K562 (cell line): ENCODE results near the gene DHRS12. TPM values are rescaled to one million over a fixed set of nuclear protein-coding genes. Genes with fewer than 3 reads are reported as not detected.
A peak's percentile ranks its signal among the peaks of the same experiment; 100 is the strongest.

Source experiments
- ATF1 ChIP-seq, 2 experiments: fragments of 450-650 bp in 1 of 2; IDR thresholded peaks; 2 replicates each; pipeline ENCODE4 v1.6.1; 2016; ENCODE audit warnings: missing compliant biosample characterization in 1 of 2, missing genetic modification characterization in 1 of 2
- ATF3 ChIP-seq, 2 experiments: fragments of 450-650 bp in 1 of 2; sonication (generic) in 1 of 2; formaldehyde crosslinking in 1 of 2; IDR thresholded peaks in 1 of 2; conservative IDR thresholded peaks in 1 of 2; 2 replicates each; pipeline versions ENCODE4 v1.6.1 to v1.8.1; 2016 to 2023; ENCODE audit warnings: mild to moderate bottlenecking in 2 of 2, moderate library complexity in 2 of 2, inconsistent platforms in 1 of 2, missing genetic modification reagents in 1 of 2
- CREBBP ChIP-seq: IDR thresholded peaks from one replicate; pipeline ENCODE4 v1.6.1; 2012; ENCODE audit warnings: low read depth, mild to moderate bottlenecking, control low read depth, inconsistent platforms, low read length
- CREM ChIP-seq: IDR thresholded peaks from 2 replicates; pipeline ENCODE4 v1.6.1; 2014; ENCODE audit warnings: antibody characterized with exemption, low read depth
- FOSL1 ChIP-seq: fragments of 200-800 bp; sonication (Bioruptor generic); conservative IDR thresholded peaks from 2 replicates; pipeline ENCODE4 v1.6.1; 2016; ENCODE audit warnings: missing genetic modification characterization, missing compliant biosample characterization
- GMEB1 ChIP-seq: fragments of 250-450 bp; sonication (Bioruptor Pico); IDR thresholded peaks from 2 replicates; pipeline ENCODE4 v1.4.0; 2020; ENCODE audit warnings: mild to moderate bottlenecking
- HCFC1 ChIP-seq: IDR thresholded peaks from 2 replicates; pipeline ENCODE4 v1.6.1; 2012; ENCODE audit warnings: low read depth, low read length, improper control_type of control experiment
- HMGXB4 ChIP-seq: sonication (generic); formaldehyde crosslinking; IDR thresholded peaks from 2 replicates; pipeline ENCODE4 v1.8.1; 2023; ENCODE audit warnings: mild to moderate bottlenecking, missing genetic modification reagents
- KLF13 ChIP-seq: fragments of 450-650 bp; IDR thresholded peaks from 2 replicates; pipeline ENCODE4 v1.6.1; 2016; ENCODE audit warnings: missing genetic modification characterization, low read depth, mild to moderate bottlenecking, missing compliant biosample characterization, moderate library complexity, borderline replicate concordance
- MECOM ChIP-seq: fragments of 250-450 bp; sonication (Bioruptor Pico); IDR thresholded peaks from 2 replicates; pipeline ENCODE4 v1.8.0; 2022; ENCODE audit warnings: inconsistent platforms
- NRF1 ChIP-seq, 2 experiments: fragments of 450-650 bp; IDR thresholded peaks in 1 of 2; conservative IDR thresholded peaks in 1 of 2; 2 replicates each; pipeline ENCODE4 v1.6.1; 2014; ENCODE audit warnings: mild to moderate bottlenecking in 2 of 2
- PHB ChIP-seq: fragments of 250-450 bp; sonication (Bioruptor Pico); IDR thresholded peaks from 2 replicates; pipeline ENCODE4 v1.5.0; 2021
- PTBP1 ChIP-seq: fragments of 200-400 bp; formaldehyde crosslinking; IDR thresholded peaks from 2 replicates; pipeline ENCODE4 v1.6.1; 2017; ENCODE audit warnings: low read depth, low read length
- RBM15 ChIP-seq: fragments of 200-400 bp; formaldehyde crosslinking; IDR thresholded peaks from 2 replicates; pipeline ENCODE4 v1.6.1; 2018; ENCODE audit warnings: mild to moderate bottlenecking, low read length, moderate library complexity; ENCODE audit not compliant: insufficient read depth
- SMAD2 ChIP-seq: fragments of 150-350 bp; IDR thresholded peaks from 2 replicates; pipeline ENCODE4 v1.6.1; 2014; ENCODE audit warnings: low read depth, mild to moderate bottlenecking, low read length
- SMARCA4 ChIP-seq: fragments of 450-650 bp; IDR thresholded peaks from 2 replicates; pipeline ENCODE4 v1.6.1; 2016
- SMARCE1 ChIP-seq: fragments of 450-650 bp; IDR thresholded peaks from 2 replicates; pipeline ENCODE4 v1.7.1; 2016; ENCODE audit warnings: mild to moderate bottlenecking
- SNRNP70 ChIP-seq: fragments of 200-400 bp; formaldehyde crosslinking; optimal IDR thresholded peaks from 2 replicates; pipeline ENCODE3; 2017; ENCODE audit warnings: low read depth, low read length
- TRIM28 ChIP-seq: fragments of 450-650 bp; IDR thresholded peaks from 2 replicates; pipeline ENCODE4 v1.6.1; 2017
- ZNF121 ChIP-seq: sonication (generic); formaldehyde crosslinking; conservative IDR thresholded peaks from 2 replicates; pipeline ENCODE4 v1.8.0; 2022; ENCODE audit warnings: missing genetic modification reagents
- ZNF134 ChIP-seq: fragments of 250-450 bp; sonication (Bioruptor Pico); conservative IDR thresholded peaks from 2 replicates; pipeline ENCODE4 v1.4.0; 2020
- ZNF184 ChIP-seq: sonication (generic); formaldehyde crosslinking; IDR thresholded peaks from 2 replicates; pipeline ENCODE4 v1.5.0; 2020; ENCODE audit warnings: missing genetic modification reagents
- ZNF311 ChIP-seq: fragments of 250-450 bp; sonication (Bioruptor Pico); IDR thresholded peaks from 2 replicates; pipeline ENCODE4 v1.4.0; 2020; ENCODE audit warnings: mild to moderate bottlenecking, moderate library complexity
- ZNF561 ChIP-seq: fragments of 450-650 bp; formaldehyde crosslinking; conservative IDR thresholded peaks from 2 replicates; pipeline ENCODE4 v1.4.0; 2020; ENCODE audit warnings: mild to moderate bottlenecking, moderate library complexity
- ZNF655 ChIP-seq: fragments of 250-450 bp; sonication (Bioruptor Pico); IDR thresholded peaks from 2 replicates; pipeline ENCODE4 v1.5.0; 2021
- ZNF79 ChIP-seq: fragments of 250-450 bp; sonication (Bioruptor Pico); IDR thresholded peaks from 2 replicates; pipeline ENCODE4 v1.4.0; 2020; ENCODE audit warnings: low read depth, mild to moderate bottlenecking, moderate library complexity
- polyA plus RNA-seq, 8 experiments: library from polyadenylated mRNA; depleted of rRNA in 4 of 8; stranded (reverse) in 5 of 8; unstranded in 3 of 8; fragments of >200 nt; fragmentation: Nextera tagmentation in 2 of 8; fragmentation: Illumina TruSeq in 1 of 8; extraction: Ambion mirVana in 2 of 8; extraction: Trizol in 1 of 8; gene quantifications; 2 replicates each; pipeline versions ENCODE4 v1.2.1 to v1.2.3, GENCODE V29; 2011 to 2014; ENCODE audit warnings: inconsistent platforms in 1 of 8, missing spikeins in 1 of 8
- total RNA-seq, 7 experiments: library from RNA; depleted of rRNA in 6 of 7; stranded (reverse); fragments of >200 nt in 6 of 7; fragmentation: Illumina TruSeq in 2 of 7; extraction: Trizol in 2 of 7; gene quantifications; 2 replicates each; pipeline versions ENCODE4 v1.2.1 to v1.2.3, GENCODE V29; 2011 to 2021; ENCODE audit warnings: low replicate concordance in 1 of 7

The DHRS12 gene
- total and polyA plus RNA-seq, 9 of the 15 experiments (the other 6 are each of a cell fraction or from before 2014, with no cell fraction given), result 0.62 to 2.7 (median 0.98) TPM

- TF ChIP-seq ATF3 (IDR thresholded peaks at IDR 0.05) (peak; percentile 44), ATF3 (CRISPR knock-in tag; conservative IDR thresholded peaks at IDR 0.05) (no peak), TRIM28 (no peak), ZNF311 (no peak), SNRNP70 (no peak), HMGXB4 (CRISPR knock-in tag) (no peak), GMEB1 (CRISPR knock-in tag) (no peak), ZNF121 (CRISPR knock-in tag) (no peak), PTBP1 (no peak), HCFC1 (no peak), ZNF184 (no peak), MECOM (CRISPR knock-in tag) (0 out of 2 replicates have a peak, but pooled peaks have one; percentile 39), ZNF79 (CRISPR knock-in tag) (no peak), ATF1 (CRISPR knock-in tag; IDR thresholded peaks at IDR 0.05) (no peak), ATF1 (tag; IDR thresholded peaks at IDR 0.05) (peak; percentile 56; the same call in 1 of the 2 replicates), NRF1 (conservative IDR thresholded peaks at IDR 0.05 in 1 of 2, IDR thresholded peaks at IDR 0.05 in 1 of 2) (peak in 1 of 2 experiments; percentile 41; a peak in 3 of 4 replicates), ZNF561 (no peak), PHB (CRISPR knock-in tag) (no peak), SMARCA4 (no peak), SMAD2 (no peak), FOSL1 (tag) (no peak), CREBBP (no peak), KLF13 (tag) (no peak), RBM15 (no peak), CREM (peak; percentile 43; the same call in 1 of the 2 replicates), ZNF655 (CRISPR knock-in tag) (no peak), ZNF134 (CRISPR knock-in tag) (no peak), SMARCE1 (no peak)
These were observed 12.8 kb upstream of the DHRS12 start (continued) for GRCh38 chr13:51816604-51817249.
